ENCODE data around the gene PDE8A.

- TF ChIP-seq CTCF (IDR thresholded peaks at IDR 0.05) (no peak), POLR2A (IDR thresholded peaks at IDR 0.05) (no peak)
Observed at GRCh38 chr15:85099195-85099803, 117.6 kb downstream of the PDE8A start.

All from tibial nerve (tissue), 3 donors.